ENCODE measurements around the gene ENO1. TPM values are rescaled to one million over a fixed set of nuclear protein-coding genes. Genes with fewer than 3 reads are reported as not detected.

ENO1 gene
- total RNA-seq, 1 donor from 2014 or later = 828 TPM

DNA sequence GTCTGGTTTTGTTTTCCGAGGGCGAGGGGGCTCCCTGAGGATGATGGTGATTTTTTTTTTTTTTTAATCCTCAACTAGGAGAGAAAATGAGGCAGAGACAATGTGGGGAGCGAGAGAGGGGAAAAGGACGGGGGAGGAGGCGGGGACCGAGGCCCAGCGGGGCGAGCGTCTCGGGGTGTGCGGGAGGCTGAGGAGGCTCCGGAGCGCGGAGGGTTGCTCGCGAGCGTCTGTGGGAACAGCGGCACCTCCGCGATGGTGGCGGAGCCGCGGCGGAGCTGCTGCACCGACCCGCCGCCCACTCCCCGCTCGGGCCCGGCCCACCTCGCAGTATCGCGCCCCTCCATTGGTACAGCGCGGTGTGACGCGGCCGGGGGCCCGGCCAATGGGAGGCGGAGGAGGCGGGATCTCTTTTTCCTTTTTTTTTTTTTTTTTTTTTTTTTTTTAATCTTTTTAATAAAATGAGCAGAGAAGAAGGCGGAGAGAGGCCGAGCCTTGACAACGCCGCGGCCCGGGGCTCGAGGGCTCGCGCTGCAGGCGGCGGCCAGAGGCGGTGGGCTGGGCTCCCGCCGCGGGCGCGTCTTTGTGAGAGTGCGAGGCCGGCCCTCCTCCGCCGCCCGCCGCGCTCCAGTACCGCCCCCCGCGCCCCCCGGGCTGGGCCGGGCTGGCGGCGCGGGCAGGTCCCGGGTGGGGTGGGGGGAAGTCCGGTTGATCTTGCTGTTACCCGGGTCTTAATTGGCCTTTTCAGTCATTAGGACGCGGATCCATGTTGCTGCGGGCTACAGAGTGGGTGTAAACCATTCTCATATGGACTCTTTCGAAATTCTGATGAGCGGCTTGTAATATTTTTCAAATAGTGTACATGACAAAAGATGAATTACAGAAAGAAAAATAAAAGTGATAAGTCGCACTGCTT lies 60.8 kb downstream of the ENO1 start, which contains the start of gene RERE:
Gene RERE (minus strand): TSS at position 229 of the 913 bp plus-strand sequence.
- no peaks in the 10 kb centered on the region for H3K27me3 Mint-ChIP-seq
- peak; percentile 99 for DNase-seq (ENCODE audit: extremely low spot score, unreplicated experiment)
- peaks cover 47% of the 10 kb centered on the region for H3K4me1 Mint-ChIP-seq (ENCODE audit: unreplicated experiment)
- H3K36me3 Mint-ChIP-seq = no peaks in the 10 kb centered on the region
- TF ChIP-seq CTCF (conservative IDR thresholded peaks at IDR 0.05) = peak; percentile 20
- no peaks in the 10 kb centered on the region for H3K9me3 Mint-ChIP-seq
- H3K27ac Mint-ChIP-seq = peak within 1 kb of the TSS; percentile 89
- H3K4me3 Mint-ChIP-seq = peak within 1 kb of the TSS; percentile 95

DNA sequence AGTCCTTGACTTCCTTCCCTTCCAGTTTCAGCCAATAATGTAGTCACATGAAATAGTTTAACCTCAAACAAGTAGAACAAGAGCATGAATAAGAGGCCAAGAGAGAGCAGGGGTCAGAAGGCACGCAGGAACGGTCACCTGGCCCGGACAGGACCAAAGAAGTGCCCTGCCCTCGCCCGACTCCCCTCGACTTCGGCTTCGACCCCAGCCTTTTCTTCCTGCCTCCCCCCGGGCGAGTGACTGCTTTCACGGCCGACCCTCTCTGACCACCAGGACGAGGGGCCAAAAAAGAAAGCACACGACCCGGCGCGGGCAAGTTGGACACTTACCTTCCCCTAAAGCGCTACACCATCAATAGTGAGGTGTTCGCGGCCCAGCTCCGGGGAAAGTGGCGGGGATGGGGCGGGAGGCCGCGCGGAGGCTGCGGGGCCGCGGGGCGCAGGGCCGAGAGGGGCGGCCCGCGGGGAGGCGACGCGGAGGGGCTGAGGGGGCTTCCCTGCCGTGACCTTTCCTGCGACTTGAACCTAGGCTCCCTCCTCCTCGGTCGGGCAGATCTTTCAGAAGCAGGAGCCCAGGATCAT lies 61.6 kb downstream of the ENO1 start:
- Mint-ChIP-seq H3K4me3 (peak overlapping the region; percentile 95), H3K27ac (peak overlapping the region; percentile 89), H3K4me1 (ENCODE audit: unreplicated experiment) (peaks cover 41% of the 10 kb centered on the region), H3K27me3 (no peaks in the 10 kb centered on the region), H3K36me3 (no peaks in the 10 kb centered on the region), H3K9me3 (no peaks in the 10 kb centered on the region)
- TF ChIP-seq CTCF (conservative IDR thresholded peaks at IDR 0.05) = no peak
- DNase-seq (ENCODE audit: extremely low spot score, unreplicated experiment) = peak; percentile 66

GRCh38 chr1:8816264-8816663 lies 62.2 kb downstream of the ENO1 start:
- TF ChIP-seq CTCF (conservative IDR thresholded peaks at IDR 0.05) = no peak
- peak overlapping the region; percentile 95 for H3K4me3 Mint-ChIP-seq
- H3K27me3 Mint-ChIP-seq = no peaks in the 10 kb centered on the region
- no peaks in the 10 kb centered on the region for H3K36me3 Mint-ChIP-seq
- peaks cover 42% of the 10 kb centered on the region for H3K4me1 Mint-ChIP-seq (ENCODE audit: unreplicated experiment)
- no peaks in the 10 kb centered on the region for H3K9me3 Mint-ChIP-seq
- no peak for DNase-seq (ENCODE audit: extremely low spot score, unreplicated experiment)
- H3K27ac Mint-ChIP-seq = peak overlapping the region; percentile 89

- Mint-ChIP-seq H3K4me3 (peak overlapping the region; percentile 95), H3K36me3 (no peaks in the 10 kb centered on the region), H3K4me1 (ENCODE audit: unreplicated experiment) (peaks cover 47% of the 10 kb centered on the region), H3K9me3 (no peaks in the 10 kb centered on the region), H3K27ac (peak overlapping the region; percentile 89), H3K27me3 (no peaks in the 10 kb centered on the region)
- no peak for DNase-seq (ENCODE audit: extremely low spot score, unreplicated experiment)
- TF ChIP-seq CTCF (conservative IDR thresholded peaks at IDR 0.05) = no peak
These were observed 62.8 kb downstream of the ENO1 start for GRCh38 chr1:8815582-8816151.

DNA sequence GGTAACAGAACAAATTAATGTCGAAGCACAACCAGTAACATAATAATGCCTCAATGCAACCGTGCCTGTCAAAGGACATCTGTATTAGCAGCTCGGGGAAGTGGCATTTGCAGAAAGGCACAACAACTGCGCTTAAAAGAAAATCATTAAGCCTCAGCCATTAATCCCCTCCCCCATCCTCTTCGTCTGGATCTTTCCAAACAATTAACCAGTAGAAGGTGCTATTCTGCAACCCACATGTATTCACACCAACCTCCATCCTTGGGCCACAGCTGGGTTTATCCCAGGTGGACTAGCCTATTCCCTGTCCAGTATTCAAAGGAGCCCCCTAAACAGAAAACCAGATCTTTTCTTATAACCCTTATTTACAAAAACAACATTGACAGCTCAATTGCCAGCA lies 63.6 kb downstream of the ENO1 start:
- peak; percentile 32 for DNase-seq (ENCODE audit: extremely low spot score, unreplicated experiment)
- Mint-ChIP-seq H3K27me3 (no peaks in the 10 kb centered on the region), H3K4me3 (peak overlapping the region; percentile 95), H3K27ac (peak overlapping the region; percentile 89), H3K4me1 (ENCODE audit: unreplicated experiment) (peaks cover 47% of the 10 kb centered on the region), H3K9me3 (no peaks in the 10 kb centered on the region), H3K36me3 (no peaks in the 10 kb centered on the region)
- no peak for TF ChIP-seq CTCF (conservative IDR thresholded peaks at IDR 0.05)

All from type B pancreatic cell (in vitro differentiated cells).